Trophoblast cell (in vitro differentiated cells and primary cell): ENCODE measurements around the gene PDE6B.

Experiments
- DNase-seq, 2 donors: peaks; one replicate each; pipeline ENCODE4 v3.0.0-alpha.2; 2016
- H2AFZ ChIP-seq: 2 replicates; pipeline ENCODE4 v1.6.1; 2013; ENCODE audit warnings: low read length, moderate library complexity, mild to moderate bottlenecking; ENCODE audit not compliant: insufficient read depth, poor library complexity
- H2AK5ac ChIP-seq: 2 replicates; pipeline ENCODE4 v1.6.1; 2013; ENCODE audit warnings: mild to moderate bottlenecking, low read length
- H2BK120ac ChIP-seq: 2 replicates; pipeline ENCODE4 v1.6.1; 2013; ENCODE audit warnings: low read length, mild to moderate bottlenecking, moderate library complexity; ENCODE audit not compliant: insufficient read depth, poor library complexity
- H2BK12ac ChIP-seq: 2 replicates; pipeline ENCODE4 v1.6.1; 2013; ENCODE audit warnings: mild to moderate bottlenecking, low read length, moderate library complexity
- H2BK5ac ChIP-seq: 2 replicates; pipeline ENCODE4 v1.6.1; 2013; ENCODE audit warnings: low read length, low read depth, moderate library complexity, mild to moderate bottlenecking; ENCODE audit not compliant: poor library complexity
- H3K14ac ChIP-seq: 2 replicates; pipeline ENCODE4 v1.6.1; 2013; ENCODE audit warnings: mild to moderate bottlenecking, low read length
- H3K18ac ChIP-seq: 2 replicates; pipeline ENCODE4 v1.6.1; 2013; ENCODE audit warnings: mild to moderate bottlenecking, low read length
- H3K23ac ChIP-seq: 2 replicates; pipeline ENCODE4 v1.6.1; 2013; ENCODE audit warnings: low read length
- H3K27ac ChIP-seq: 2 replicates; pipeline ENCODE4 v1.5.1; 2013; ENCODE audit warnings: low read depth, mild to moderate bottlenecking, inconsistent platforms, low read length, moderate library complexity
- H3K27me3 ChIP-seq: 2 replicates; pipeline ENCODE4 v1.6.1; 2013; ENCODE audit warnings: inconsistent platforms, mild to moderate bottlenecking, low read length, moderate library complexity; ENCODE audit not compliant: insufficient read depth
- H3K36me3 ChIP-seq, 2 experiments: 1 replicate in 1 of 2; 2 replicates in 1 of 2; pipeline ENCODE4 v1.6.1; 2013; ENCODE audit warnings: low read length in 2 of 2, mild to moderate bottlenecking in 2 of 2, moderate library complexity in 1 of 2; ENCODE audit not compliant: insufficient read depth in 2 of 2, control insufficient read depth in 1 of 2
- H3K4ac ChIP-seq: 2 replicates; pipeline ENCODE4 v1.6.1; 2013; ENCODE audit warnings: low read depth, mild to moderate bottlenecking, low read length, moderate library complexity
- H3K4me1 ChIP-seq, 2 experiments: 1 replicate in 1 of 2; 2 replicates in 1 of 2; pipeline ENCODE4 v1.6.1; 2013; ENCODE audit warnings: low read length in 2 of 2, mild to moderate bottlenecking in 2 of 2, moderate library complexity in 1 of 2; ENCODE audit not compliant: insufficient read depth in 2 of 2, control insufficient read depth in 1 of 2
- H3K4me2 ChIP-seq: 2 replicates; pipeline ENCODE4 v1.6.1; 2013; ENCODE audit warnings: inconsistent platforms, mild to moderate bottlenecking, low read length, moderate library complexity
- H3K4me3 ChIP-seq: 2 replicates; pipeline ENCODE4 v1.5.1; 2013; ENCODE audit warnings: mild to moderate bottlenecking, low read depth, low read length, inconsistent platforms
- H3K79me1 ChIP-seq: one replicate; pipeline ENCODE4 v1.6.1; 2013; ENCODE audit warnings: low read length
- H3K79me2 ChIP-seq: 2 replicates; pipeline ENCODE4 v1.6.1; 2013; ENCODE audit warnings: low read length, mild to moderate bottlenecking; ENCODE audit not compliant: control insufficient read depth, insufficient read depth, poor library complexity
- H3K9ac ChIP-seq: 2 replicates; pipeline ENCODE4 v1.6.1; 2013; ENCODE audit warnings: mild to moderate bottlenecking, low read length
- H3K9me3 ChIP-seq: 2 replicates; pipeline ENCODE4 v1.6.1; 2013; ENCODE audit warnings: low read depth, mild to moderate bottlenecking, control low read depth, inconsistent platforms, low read length; ENCODE audit not compliant: insufficient read depth
- H4K12ac ChIP-seq: 2 replicates; pipeline ENCODE4 v1.6.1; 2013; ENCODE audit warnings: low read depth, mild to moderate bottlenecking, low read length, moderate library complexity
- H4K8ac ChIP-seq: 2 replicates; pipeline ENCODE4 v1.6.1; 2013; ENCODE audit warnings: low read depth, mild to moderate bottlenecking, low read length, moderate library complexity
- H4K91ac ChIP-seq: one replicate; pipeline ENCODE4 v1.6.1; 2013; ENCODE audit warnings: low read depth, mild to moderate bottlenecking, low read length, moderate library complexity
- WGBS: extraction: QIAGEN DNeasy Blood & Tissue Kit; methylation state at CpG from one replicate; pipeline ENCODE4 v1.1.7; 2013; ENCODE audit warnings: missing lambda C conversion rate; ENCODE audit not compliant: insufficient read length, insufficient coverage; ENCODE audit errors: extremely low coverage; 5-methylcytosine and 5-hydroxymethylcytosine counted together

Gene PDE6B

GRCh38 chr4:616091-616490 lies 9.3 kb upstream of the PDE6B start:
- H3K4me1 ChIP-seq = peaks cover 17 to 18% of the 10 kb centered on the region in 2 experiments
- H3K9me3 ChIP-seq = no peaks in the 10 kb centered on the region
- no peak overlapping the region for H3K9ac ChIP-seq
- H4K91ac ChIP-seq = no peak overlapping the region
- H3K14ac ChIP-seq = no peak overlapping the region
- H2BK12ac ChIP-seq = no peak overlapping the region
- WGBS = no CpG with 5 or more reads among the region's 1 CpG
- H2AFZ ChIP-seq = no peak overlapping the region
- H3K4me2 ChIP-seq = no peak overlapping the region
- H3K23ac ChIP-seq = no peak overlapping the region
- H4K8ac ChIP-seq = no peak overlapping the region
- no peak overlapping the region for H4K12ac ChIP-seq
- H2BK5ac ChIP-seq = no peak overlapping the region
- H3K27ac ChIP-seq = no peak overlapping the region
- H3K4ac ChIP-seq = no peak overlapping the region
- no peak overlapping the region for H2BK120ac ChIP-seq
- H3K27me3 ChIP-seq = no peaks in the 10 kb centered on the region
- no peaks in the 10 kb centered on the region for H3K36me3 ChIP-seq
- no peak overlapping the region for H2AK5ac ChIP-seq
- H3K79me1 ChIP-seq = peaks cover 4% of the 10 kb centered on the region
- H3K4me3 ChIP-seq = no peak overlapping the region
- DNase-seq = no peak
- no peaks in the 10 kb centered on the region for H3K79me2 ChIP-seq
- no peak overlapping the region for H3K18ac ChIP-seq

GRCh38 chr4:616911-617643 lies 8.3 kb upstream of the PDE6B start:
- Histone ChIP-seq H2BK12ac (peak overlapping the region; percentile 72), H3K4me3 (no peak overlapping the region), H4K8ac (no peak overlapping the region), H3K79me2 (no peaks in the 10 kb centered on the region), H3K18ac (peak overlapping the region; percentile 33), H3K27me3 (no peaks in the 10 kb centered on the region), H3K23ac (no peak overlapping the region), H3K4ac (no peak overlapping the region), H3K9ac (no peak overlapping the region), H3K36me3 (no peaks in the 10 kb centered on the region), H4K91ac (peak overlapping the region; percentile 37), H3K4me1 (peaks cover 17% of the 10 kb centered on the region in 2 experiments), H2AK5ac (peak overlapping the region; percentile 30), H3K27ac (no peak overlapping the region), H4K12ac (no peak overlapping the region), H3K4me2 (no peak overlapping the region), H3K14ac (no peak overlapping the region), H3K9me3 (no peaks in the 10 kb centered on the region), H2BK5ac (no peak overlapping the region), H3K79me1 (peaks cover 4% of the 10 kb centered on the region), H2BK120ac (peak overlapping the region; percentile 41), H2AFZ (no peak overlapping the region)
- no CpG with 5 or more reads among the region's 27 CpGs for WGBS
- no peak for DNase-seq

- Histone ChIP-seq H2BK12ac (peak overlapping the region; percentile 28), H3K18ac (no peak overlapping the region)
- WGBS = no CpG with 5 or more reads among the region's 18 CpGs
Observed at GRCh38 chr4:617644-618641, 7.4 kb upstream of the PDE6B start.

GRCh38 chr4:620201-620600 lies 5.2 kb upstream of the PDE6B start:
- Histone ChIP-seq H3K9me3 (no peaks in the 10 kb centered on the region), H3K79me2 (no peaks in the 10 kb centered on the region)

More at GRCh38 chr4:617644-618641, 7.4 kb upstream of the PDE6B start:
- Histone ChIP-seq H3K9me3 (no peaks in the 10 kb centered on the region), H3K14ac (no peak overlapping the region), H3K79me1 (peaks cover 4% of the 10 kb centered on the region), H3K79me2 (no peaks in the 10 kb centered on the region), H2BK5ac (no peak overlapping the region), H2AFZ (no peak overlapping the region), H4K91ac (no peak overlapping the region), H3K4me3 (no peak overlapping the region), H4K12ac (no peak overlapping the region), H3K36me3 (no peaks in the 10 kb centered on the region), H3K27ac (peak overlapping the region; percentile 24), H3K4me1 (peaks cover 17% of the 10 kb centered on the region in 2 experiments), H2BK120ac (no peak overlapping the region), H3K27me3 (no peaks in the 10 kb centered on the region), H2AK5ac (no peak overlapping the region), H3K4ac (no peak overlapping the region), H3K9ac (no peak overlapping the region), H3K23ac (no peak overlapping the region), H4K8ac (no peak overlapping the region), H3K4me2 (peak overlapping the region; percentile 1)
- DNase-seq = peak; percentile 93

More at GRCh38 chr4:620201-620600, 5.2 kb upstream of the PDE6B start:
- Histone ChIP-seq H4K91ac (no peak overlapping the region), H2BK5ac (no peak overlapping the region), H3K4ac (no peak overlapping the region), H3K14ac (no peak overlapping the region), H3K36me3 (no peaks in the 10 kb centered on the region), H4K8ac (no peak overlapping the region), H2BK12ac (no peak overlapping the region), H2AFZ (no peak overlapping the region), H3K79me1 (peaks cover 4% of the 10 kb centered on the region), H3K4me1 (peaks cover 21% of the 10 kb centered on the region in 2 experiments), H2BK120ac (no peak overlapping the region), H3K23ac (no peak overlapping the region), H3K4me3 (no peak overlapping the region), H3K18ac (no peak overlapping the region), H3K27me3 (no peaks in the 10 kb centered on the region), H3K9ac (no peak overlapping the region), H3K4me2 (no peak overlapping the region), H2AK5ac (no peak overlapping the region), H4K12ac (no peak overlapping the region), H3K27ac (no peak overlapping the region)
- DNase-seq = no peak
- no CpG with 5 or more reads among the region's 11 CpGs for WGBS
